ENCODE results near the gene ZMYND10.

DNA sequence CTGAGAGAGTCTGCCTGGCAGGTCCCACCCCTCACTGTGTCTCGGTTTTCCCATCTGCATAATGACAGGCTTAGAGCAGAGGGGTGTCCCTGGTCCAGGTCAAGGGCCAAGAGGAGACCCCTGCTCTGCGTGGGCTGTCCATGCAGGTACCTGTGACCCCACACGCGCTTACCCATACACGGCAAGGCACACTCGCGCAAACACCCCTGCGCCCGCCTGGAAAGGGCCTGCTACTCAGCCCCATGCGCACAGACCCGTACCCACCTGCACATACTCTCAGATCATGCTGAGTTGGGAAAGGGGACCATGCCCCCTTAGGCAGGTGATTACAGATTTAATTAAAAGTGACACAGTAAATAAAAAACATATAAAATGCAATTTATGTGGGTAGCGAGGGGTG is 37.2 kb upstream of the ZMYND10 start:
- TF ChIP-seq POLR2A (IDR thresholded peaks at IDR 0.05) (no peak), CTCF (IDR thresholded peaks at IDR 0.05) (no peak), EP300 (IDR thresholded peaks at IDR 0.05) (no peak)
